K562 (cell line): ENCODE data around the gene DDX54. TPM values are rescaled to one million over a fixed set of nuclear protein-coding genes. Genes with fewer than 3 reads are reported as not detected.

Experiments used
- HMG20A ChIP-seq: fragments of 450-650 bp; formaldehyde crosslinking; conservative IDR thresholded peaks from 2 replicates; pipeline ENCODE4 v1.4.0; 2020; ENCODE audit warnings: mild to moderate bottlenecking, mixed read lengths
- HMG20B ChIP-seq: fragments of 250-450 bp; sonication (Bioruptor Pico); IDR thresholded peaks from 2 replicates; pipeline ENCODE4 v1.5.0; 2021; ENCODE audit warnings: mild to moderate bottlenecking
- MBD2 ChIP-seq: sonication (generic); IDR thresholded peaks from 2 replicates; pipeline ENCODE4 v1.6.1; 2016; ENCODE audit warnings: low read depth, borderline replicate concordance
- REST ChIP-seq, 2 experiments: fragments of 450-650 bp; formaldehyde crosslinking in 1 of 2; IDR thresholded peaks; 2 replicates each; pipeline versions ENCODE4 v1.4.0 to v1.6.1; 2014 to 2020; ENCODE audit warnings: mild to moderate bottlenecking in 2 of 2, borderline replicate concordance in 1 of 2, low read depth in 1 of 2
- TOE1 ChIP-seq, 2 experiments: fragments of 450-650 bp in 1 of 2; sonication (generic) in 1 of 2; formaldehyde crosslinking in 1 of 2; IDR thresholded peaks; 2 replicates each; pipeline versions ENCODE4 v1.7.1 to v1.8.0; 2016 to 2022; ENCODE audit warnings: borderline replicate concordance in 2 of 2, mild to moderate bottlenecking in 2 of 2, antibody characterized with exemption in 1 of 2, inconsistent platforms in 1 of 2, low read depth in 1 of 2, missing genetic modification reagents in 1 of 2, moderate library complexity in 1 of 2
- polyA plus RNA-seq, 8 experiments: library from polyadenylated mRNA; depleted of rRNA in 4 of 8; stranded (reverse) in 5 of 8; unstranded in 3 of 8; fragments of >200 nt; fragmentation: Nextera tagmentation in 2 of 8; fragmentation: Illumina TruSeq in 1 of 8; extraction: Ambion mirVana in 2 of 8; extraction: Trizol in 1 of 8; gene quantifications; 2 replicates each; pipeline versions ENCODE4 v1.2.1 to v1.2.3, GENCODE V29; 2011 to 2014; ENCODE audit warnings: inconsistent platforms in 1 of 8, missing spikeins in 1 of 8
- total RNA-seq, 7 experiments: library from RNA; depleted of rRNA in 6 of 7; stranded (reverse); fragments of >200 nt in 6 of 7; fragmentation: Illumina TruSeq in 2 of 7; extraction: Trizol in 2 of 7; gene quantifications; 2 replicates each; pipeline versions ENCODE4 v1.2.1 to v1.2.3, GENCODE V29; 2011 to 2021; ENCODE audit warnings: low replicate concordance in 1 of 7

Gene DDX54
- total and polyA plus RNA-seq, 9 of the 15 experiments (the other 6 are each of a cell fraction or from before 2014, with no cell fraction given) = 1.4 to 135 (median 51.4) TPM

- TF ChIP-seq TOE1 (IDR thresholded peaks at IDR 0.05; ENCODE audit: borderline replicate concordance) = no peak
- no peak for TF ChIP-seq TOE1 (CRISPR knock-in tag; IDR thresholded peaks at IDR 0.05; ENCODE audit: borderline replicate concordance, low read depth)
- TF ChIP-seq HMG20B (CRISPR knock-in tag) = no peak
- no peak for TF ChIP-seq REST (IDR thresholded peaks at IDR 0.05; ENCODE audit: borderline replicate concordance)
- TF ChIP-seq REST (CRISPR knock-in tag; IDR thresholded peaks at IDR 0.05; ENCODE audit: low read depth) = no peak
- TF ChIP-seq MBD2 = no peak
- TF ChIP-seq HMG20A (CRISPR knock-in tag) = no peak
- TF ChIP-seq, all 486 proteins: peak for 0
These were observed 47.7 kb upstream of the DDX54 start (continued) for GRCh38 chr12:113232840-113233585.
